Measurements from ENCODE around the gene SUSD6.
"Not testable (repeated sequence)": the region's sequence is repeated elsewhere in the genome, so short reads cannot be mapped to it uniquely, and the experiment has no call there.

The SUSD6 gene

DNA sequence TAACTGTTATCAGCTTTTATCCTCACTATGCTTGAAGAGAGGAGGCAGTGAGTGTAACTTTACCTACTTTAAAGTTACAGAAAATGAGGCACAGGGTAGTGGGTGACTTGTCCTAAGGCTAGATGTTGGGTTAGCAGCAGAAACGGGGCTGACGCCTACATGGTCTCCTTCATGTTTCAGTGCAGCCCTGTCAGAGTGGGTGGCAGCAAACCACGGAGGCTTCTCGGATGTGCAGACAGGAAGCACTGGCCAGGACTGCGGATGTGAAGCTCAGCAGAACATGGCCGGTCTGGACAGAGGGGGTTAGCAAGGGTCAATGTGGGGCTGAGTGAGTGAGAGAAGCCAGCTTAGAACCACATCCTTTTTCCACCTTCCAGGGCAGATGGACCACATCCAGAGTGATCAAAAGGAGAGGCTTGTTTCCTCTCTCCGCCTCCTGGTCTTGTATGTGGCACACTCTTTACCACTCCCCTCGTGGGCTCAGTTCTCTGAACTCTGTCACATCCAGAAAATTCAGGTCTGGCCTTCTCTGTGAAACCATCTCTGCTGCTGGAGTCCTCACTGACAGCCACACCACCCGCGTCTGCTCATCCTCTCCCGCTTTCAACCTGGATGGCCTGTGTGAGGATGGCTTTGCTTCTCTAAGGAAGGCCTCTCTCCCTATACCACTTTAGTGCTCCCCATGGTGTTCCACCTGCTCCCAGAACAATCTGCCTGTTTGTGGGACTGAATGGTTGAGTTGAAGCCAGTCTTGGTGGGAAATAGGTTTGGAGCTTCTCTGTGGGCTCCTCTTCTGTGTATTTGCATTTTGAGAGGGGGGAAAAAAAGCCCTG lies 14.1 kb downstream of the SUSD6 start:
- peak; percentile 93 for DNase-seq

DNA sequence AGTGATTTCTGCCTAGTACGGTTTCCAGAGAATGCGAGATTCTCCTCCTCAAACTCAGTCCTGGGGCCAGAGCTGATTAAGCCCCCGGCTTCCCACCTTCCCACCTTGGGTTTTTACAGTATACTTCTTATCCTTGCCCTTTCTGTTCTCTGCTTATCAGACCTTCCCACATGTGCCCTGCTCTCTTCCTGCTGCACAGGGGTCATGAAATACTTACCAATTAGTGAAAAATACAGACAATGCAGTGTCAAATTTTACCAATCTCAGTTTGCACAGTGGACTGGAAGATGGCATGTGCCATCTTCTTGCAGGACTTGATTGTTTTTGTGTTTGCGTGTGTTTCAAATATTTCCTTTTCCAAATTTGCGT lies 14.7 kb downstream of the SUSD6 start:
- no peak for DNase-seq

DNA sequence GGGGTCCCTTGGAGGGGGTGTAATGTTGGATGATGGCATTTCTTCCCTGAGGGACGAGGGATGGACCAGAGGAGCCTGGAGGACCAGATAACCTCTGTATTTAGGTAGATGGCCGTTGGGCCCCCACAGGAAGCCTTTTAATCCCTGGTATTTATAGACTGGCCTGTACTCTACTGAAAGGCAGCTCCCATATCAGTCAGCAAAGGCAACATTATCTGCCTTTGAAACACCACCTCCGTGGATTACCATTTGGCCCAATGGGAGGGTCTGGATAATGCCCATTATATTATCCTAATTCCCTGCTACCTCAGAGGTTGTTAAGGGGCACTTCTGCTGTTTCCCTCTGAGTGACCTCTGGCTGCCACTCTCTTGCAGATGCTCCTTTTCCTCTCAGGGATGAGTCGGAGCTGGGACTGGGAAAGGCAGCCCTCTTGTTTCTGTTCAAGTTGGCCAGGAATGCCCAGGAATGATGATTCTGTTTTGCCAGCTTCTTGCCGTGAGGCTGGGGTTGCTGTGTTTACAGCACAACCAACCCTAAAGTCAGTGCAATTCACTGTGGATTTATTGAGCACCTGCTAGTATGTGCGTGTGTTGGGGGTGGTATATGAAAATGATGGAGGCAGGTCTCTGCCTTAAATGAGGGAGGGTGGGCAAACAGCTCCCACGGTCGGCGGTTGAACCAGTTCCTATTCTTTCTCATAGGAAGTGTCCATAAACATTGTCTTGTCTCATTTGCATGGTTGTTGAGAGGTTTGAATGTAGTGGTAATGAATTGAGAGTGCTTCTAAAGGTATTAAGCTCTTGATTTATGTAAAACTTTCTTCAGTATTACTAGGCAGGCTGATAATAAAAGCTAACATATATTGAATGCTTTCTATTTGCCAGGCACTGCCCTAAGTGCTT lies 18.1 kb downstream of the SUSD6 start:
- DNase-seq: peak; percentile 7

DNA sequence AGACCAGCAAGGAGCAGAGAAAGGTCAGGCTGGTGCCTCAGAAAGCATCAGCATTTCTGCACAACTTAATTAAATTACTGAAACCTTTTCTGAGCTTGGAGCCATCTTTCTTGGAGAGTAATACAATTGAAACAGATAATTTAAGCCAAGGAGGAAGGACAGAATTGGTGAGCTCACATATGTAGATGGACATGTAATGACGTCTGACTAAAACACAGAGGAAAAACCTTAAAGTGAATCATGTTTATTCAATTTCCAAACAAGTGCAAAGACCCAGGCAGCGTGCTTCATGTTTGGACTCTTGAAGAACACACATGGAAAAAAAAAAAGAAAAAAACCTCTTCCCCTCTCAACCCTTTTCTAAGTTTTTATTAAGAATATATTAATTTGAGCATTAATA lies 19.0 kb downstream of the SUSD6 start:
- DNase-seq: no peak

DNA sequence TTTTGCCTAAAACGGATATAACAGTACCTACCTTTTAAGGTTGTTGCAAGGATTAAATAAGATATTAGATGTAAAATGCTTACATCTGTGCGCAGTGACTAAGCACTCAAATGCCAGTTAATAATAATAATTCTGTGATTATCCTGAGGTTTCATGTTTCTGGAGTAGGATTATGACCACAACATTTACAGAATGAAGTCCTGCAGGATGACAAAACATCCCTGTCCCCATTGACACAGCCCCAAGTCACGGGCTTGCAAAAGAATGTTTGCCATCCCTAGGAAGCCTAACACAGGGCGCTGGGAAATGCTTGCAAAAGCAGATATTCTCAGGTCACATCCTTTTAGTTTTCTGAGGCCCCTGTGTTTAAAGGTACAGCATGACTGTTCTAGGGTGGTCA lies 20.1 kb downstream of the SUSD6 start:
- no peak for DNase-seq

DNA sequence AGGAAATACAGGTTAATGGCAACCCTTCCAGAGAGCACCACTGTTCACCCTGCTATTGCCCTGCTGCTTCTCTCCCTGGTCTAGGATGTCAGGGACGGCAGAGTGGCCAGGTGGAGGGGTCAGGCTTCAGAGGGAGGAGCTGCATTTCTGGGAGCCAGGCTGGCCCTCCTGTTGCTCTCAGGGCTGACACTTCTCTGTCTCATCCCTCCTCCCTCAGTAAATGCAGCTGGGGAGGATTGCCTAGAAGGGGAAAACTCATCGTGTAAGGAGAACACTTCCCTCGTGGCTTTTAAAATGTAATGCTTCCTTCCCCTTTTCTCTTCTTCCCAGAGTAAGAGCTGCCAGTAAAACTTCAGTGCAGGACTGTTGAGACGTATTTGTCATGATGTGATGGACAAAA lies 20.8 kb downstream of the SUSD6 start:
- DNase-seq: peak; percentile 73

DNA sequence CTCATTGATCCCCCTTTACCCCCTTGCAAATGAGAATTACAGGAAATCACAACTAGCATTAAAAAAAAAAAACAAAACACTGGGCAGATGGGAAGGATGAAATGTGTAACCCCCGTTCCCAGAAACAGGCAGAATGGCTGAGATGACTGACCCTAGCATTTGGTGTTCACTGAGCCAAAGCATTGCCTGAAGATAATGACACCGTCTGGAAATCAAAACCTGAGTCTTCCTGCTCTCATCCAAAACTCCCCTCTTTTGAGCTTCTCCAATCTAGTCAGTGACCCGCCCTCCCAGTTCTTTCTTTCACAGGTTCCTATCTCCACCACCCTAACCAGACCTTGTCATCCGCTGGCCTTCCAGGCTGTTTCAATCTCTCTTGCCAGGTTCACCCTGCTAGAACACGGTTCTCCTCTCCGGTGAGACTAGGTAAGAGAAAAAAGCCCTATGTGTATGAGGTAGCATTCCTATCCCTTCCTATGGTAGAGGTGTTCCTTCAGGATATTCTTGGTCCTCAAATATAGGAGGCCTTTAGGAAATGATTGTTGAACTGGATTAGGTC lies 21.3 kb downstream of the SUSD6 start:
- no peak for DNase-seq

DNA sequence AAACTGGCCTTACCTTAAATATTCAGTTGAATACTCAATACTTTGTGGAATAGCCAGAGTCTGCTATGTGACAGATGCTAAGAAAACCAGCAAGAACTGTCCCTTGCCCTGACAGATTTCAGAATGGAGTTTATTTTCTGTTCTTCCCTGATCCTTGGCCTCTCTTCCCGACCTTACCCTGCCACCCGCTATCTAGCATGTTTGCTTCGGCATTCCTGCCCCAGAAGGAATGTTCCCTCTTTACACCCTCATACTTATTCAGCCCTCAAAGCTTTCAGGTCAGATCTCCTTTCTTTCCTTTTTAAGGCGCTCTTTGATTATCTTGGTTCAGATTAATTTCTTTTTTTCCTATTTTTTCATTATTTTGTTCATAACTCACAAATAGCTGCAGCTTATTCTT lies 21.8 kb downstream of the SUSD6 start:
- DNase-seq: no peak

DNA sequence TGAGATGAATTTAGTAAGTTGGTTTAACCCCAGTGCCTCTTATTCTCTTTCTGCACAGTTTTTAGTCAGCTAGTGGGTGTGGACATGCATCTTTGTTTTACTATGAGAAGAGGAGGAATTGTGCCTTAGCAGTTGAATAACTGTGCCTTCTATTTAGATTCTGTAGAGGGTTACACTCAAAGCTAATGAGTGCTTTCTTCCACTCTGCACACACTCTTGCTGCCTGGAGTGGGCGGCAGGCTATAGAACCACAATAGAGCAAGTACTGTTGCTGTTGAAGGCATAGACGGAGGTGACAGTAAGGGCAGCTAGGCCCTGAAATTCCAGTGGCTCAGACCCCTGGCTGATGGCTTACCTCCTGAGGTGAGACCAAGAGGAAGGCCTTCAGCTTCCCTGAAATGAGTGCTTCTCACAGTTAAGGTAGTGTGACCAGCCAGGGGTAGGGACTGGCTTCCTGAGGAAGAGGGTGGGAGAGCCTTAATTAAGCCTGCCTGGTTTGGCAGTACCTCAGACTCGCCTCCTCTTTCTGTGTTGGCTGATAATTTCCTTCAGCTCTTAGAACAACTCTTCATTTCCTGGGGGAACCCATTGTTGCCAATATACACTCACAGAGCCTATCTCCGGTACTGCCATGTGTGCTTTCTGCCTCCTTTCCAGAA lies 24.7 kb downstream of the SUSD6 start:
- DNase-seq: no peak

DNA sequence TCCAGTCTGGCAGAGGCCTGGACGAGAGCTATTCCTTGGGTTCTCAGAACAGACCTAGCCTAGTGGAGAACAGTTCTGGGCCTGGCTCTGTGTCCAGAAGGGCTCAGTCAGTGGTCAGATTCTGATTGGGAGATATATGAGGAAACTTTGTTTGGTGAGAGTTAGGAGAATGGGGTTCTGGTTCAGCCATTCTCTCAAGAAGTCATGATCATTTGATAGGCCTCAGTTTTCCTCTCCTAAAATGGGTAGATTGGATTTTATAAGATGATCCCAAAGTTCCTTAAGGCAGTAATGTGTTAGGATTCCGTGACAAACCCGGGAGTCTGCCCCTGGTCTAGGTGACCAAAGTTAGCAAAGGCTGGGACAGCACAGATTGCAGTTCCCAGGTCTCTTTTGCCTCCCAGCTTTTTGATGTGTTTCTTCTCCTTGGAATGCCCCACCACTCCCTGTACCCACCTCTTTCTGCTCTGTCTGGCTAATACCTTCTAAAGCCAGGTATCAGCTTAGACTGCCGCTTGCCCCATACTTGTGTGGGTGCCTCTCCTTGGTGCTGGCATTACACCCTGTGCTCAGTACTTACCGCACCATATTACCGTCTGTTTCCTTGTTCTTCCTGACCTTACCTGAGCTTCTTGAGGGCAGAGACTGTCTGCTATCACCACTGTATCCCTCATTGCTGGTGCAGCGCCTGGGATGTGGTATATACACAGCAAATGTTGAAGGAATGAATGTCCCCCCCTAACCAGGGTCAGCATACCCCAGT lies 25.5 kb downstream of the SUSD6 start:
- no peak for DNase-seq

DNA sequence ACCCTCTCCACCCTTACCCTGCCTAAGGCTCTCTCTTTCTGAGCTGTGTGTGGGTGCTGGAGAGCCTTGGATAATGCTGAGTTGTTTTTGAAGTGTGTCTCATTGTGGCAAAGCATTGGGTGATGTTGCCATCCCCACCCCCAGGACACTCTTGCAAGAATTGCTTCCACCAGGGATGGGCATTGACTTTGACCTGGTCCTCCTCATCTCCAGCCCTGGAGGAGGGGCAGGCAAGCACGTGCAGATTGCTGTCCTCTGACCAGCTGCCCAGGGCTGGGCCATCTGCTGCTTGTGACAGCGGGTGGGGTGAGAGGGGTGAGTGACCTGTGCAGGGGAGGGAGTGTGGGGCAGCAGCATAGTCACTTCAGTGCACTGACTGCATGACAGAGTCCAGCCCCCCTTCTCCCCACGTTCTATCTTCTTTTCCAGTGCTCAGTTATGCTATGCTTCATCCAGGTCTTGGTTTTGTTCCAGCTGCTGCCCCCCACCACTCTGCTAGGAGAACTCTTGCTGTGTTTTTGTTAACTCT lies 26.2 kb downstream of the SUSD6 start:
- DNase-seq: no peak

DNA sequence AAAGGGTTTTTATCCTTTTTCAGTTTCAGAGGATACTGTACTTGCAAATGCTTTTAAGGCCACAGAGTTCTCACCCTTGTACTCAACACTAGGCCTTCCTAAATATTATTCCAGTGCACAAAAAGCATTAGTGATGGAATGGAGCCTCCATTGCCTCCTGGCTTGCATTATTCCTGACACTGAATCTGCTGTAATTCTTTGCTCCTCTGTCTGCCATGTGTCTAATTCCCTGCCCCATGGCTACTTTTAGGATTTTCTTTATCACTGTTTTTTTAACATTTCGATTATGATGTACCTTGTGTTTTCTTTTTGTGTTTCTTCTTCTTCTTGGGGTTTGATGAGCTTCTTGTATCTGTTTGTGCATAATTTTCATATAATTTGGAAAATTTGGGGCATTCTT lies 29.5 kb downstream of the SUSD6 start:
- DNase-seq: no peak

DNA sequence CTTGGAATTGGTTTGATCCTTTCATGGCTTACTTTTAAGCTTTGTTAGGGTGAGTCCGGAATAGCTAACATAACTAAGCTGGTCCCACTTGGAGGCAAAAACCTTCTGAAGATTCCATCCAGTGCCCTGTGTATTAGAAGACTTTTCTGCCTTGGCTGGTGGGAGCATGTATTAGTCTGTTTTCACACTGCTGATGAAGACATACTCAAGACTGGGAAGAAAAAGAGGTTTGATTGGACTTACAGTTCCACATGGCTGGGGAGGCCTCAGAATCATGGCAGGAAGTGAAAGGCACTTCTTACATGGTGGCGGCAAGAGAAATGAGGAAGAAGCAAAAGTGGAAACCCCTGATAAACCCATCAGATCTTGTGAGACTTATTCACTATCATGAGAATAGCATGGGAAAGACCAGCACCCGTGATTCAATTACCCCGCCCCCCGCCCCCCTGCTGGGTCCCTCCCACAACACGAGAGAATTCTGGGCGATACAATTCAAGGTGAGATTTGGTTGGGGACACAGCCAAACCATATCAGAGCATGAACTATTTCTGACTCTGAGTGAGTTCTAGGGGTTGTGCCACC lies 30.9 kb downstream of the SUSD6 start:
- peak; percentile 17 for DNase-seq

DNA sequence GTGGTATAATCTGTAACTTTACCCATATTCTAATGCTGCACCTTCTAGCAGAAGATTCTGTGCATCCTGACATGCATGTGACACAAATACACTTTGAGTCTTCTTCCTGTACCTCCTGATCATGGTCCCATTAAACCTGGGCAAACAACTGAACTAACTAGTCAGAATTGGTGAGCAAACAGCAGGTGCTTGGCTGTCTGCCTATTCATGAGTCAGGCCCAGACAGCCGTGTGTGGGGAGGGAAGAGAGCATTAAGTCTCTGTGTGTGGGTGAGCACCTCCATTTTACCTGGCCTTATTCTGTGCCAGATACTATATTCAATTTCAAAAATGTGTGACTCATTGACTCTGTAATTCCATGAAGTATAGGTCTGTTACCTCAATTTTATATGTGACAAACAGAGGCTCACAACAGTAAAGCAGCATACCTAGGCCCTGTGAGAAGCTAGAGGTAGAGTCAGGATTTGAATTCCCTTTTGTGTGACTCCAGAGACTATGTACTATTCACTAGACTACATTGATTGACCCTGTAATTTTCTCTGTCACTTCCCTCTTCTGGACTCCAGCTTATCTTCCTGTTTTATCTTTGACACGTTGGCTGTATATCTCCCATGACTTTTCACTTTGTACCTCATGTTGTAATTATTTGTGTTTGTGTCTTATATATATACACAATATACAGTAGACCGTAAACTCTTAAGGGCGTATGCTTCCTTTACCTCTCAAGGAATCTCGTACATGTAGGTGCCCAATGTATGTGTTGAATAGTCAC lies 32.2 kb downstream of the SUSD6 start:
- DNase-seq: peak; percentile 55

DNA sequence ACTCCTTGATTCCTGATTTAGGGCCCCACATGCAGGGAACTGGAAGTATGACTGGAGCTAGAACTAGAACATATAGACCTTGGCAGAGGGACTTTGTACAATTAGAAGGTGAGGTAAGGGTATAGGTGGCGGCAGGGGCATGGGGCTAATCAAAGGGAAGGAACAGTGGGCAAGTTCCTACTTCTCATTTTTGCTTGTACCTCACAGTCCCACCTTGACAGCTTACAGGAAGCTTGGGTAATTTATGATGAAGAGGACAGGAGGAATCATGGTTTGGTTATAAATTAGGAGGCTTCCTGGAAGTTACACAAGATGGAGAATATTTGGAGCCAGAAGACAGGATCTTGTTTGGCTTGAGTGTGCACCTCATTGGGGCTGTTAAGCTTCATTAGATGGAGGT lies 33.4 kb downstream of the SUSD6 start:
- no peak for DNase-seq

DNA sequence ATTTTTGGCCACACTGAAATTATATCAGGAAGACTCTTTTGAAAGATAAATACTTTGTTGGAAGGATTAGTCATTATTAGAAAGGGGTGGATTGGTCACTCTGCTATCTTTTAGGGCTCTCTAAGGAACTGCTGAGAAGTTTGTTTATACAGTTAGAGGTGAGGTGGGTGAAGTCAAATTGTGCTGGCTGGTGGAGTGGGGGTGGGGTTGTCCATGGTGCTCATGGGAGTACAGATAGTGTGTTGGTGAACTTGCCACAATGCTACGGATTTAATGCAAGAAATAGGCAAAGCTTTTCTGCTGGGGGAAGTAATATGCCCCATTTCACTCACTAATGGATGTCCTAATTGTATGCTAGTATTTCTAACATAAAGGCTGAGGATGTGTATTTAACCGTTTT lies 35.8 kb downstream of the SUSD6 start:
- no peak for DNase-seq

DNA sequence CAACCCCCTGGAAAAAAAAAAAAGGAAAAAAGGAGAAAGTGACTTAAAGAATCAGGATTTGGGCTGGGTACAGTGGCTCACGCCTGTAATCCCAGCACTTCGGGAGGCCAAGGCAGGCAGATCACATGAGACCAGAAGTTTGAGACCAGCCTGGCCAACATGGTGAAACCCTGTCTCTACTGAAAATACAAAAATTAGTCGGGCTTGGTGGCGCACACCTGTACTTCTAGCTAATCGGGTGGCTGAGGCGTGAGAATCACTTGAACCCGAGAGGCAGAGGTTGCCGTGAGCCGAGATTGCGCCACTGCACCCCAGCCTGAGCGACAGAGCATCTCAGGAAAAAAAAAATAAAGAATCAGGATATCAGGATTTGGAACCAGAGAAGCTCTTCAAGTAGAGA lies 36.2 kb downstream of the SUSD6 start:
- DNase-seq: not testable (repeated sequence)

DNA sequence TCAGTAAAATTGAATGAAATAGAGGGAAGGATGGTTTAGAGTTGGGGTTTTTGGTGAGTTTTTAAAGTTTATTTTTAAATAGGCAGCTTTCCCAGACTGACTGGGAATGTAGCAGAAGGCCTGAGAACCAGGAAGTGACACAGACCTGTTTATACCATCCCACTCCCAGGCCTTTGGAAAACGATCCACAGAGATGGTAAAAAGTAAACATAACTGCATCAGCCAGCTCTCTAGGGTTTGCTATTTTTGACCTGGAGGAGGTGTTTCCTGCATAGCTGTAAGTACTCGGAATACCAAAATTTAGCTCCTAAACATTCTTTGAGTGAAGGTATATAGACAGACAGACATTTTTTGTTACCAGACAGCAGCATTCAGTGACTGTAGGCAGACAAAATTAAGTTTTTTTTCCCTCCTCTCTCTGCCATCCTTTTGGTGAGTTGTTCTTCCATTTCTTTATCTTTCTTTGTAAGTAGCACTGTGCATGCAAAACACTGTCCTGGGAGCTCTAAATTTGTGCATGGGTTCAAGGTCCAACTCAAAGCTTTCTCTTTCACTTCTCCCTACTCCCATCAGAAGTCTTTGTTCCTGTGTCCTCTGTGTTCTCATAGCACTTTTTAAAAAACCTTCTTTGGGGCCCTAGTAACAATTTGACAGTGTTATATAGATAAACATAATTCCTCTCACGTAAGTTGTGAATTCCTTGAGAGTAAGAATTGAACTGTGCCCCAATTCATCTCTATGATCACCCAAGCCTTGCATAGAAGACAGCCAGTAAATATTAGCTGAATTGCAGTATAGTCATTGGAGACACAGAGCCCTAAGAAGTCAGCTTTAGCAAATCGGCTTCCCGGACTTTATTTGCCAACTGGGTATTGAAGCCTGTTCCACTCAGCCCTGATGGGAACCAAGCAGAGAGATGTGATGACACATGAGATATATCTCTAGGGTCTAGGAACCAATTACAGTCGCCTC lies 37.4 kb downstream of the SUSD6 start:
- peak; percentile 52 for DNase-seq

DNA sequence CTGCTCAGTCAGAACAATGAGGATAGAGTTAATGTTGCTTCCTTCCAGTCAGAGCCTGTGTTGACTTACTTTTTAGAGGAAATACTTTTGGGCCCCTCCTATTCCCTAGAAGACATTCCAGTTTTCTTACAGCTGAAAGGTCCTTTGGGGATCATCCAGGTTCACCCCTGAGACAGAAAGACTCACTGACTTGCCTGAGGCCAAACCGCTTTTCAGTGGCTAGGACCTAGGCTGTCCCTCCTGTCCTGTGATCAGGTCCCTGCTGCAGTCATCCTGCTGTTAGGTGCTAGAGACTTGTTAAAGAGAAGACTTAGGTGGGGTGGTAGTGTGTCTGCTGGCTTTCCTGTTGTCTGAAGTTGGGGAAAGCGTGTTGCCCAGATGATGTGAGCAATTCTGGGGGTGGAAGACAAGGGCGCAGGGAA lies 39.6 kb downstream of the SUSD6 start:
- DNase-seq: no peak

DNA sequence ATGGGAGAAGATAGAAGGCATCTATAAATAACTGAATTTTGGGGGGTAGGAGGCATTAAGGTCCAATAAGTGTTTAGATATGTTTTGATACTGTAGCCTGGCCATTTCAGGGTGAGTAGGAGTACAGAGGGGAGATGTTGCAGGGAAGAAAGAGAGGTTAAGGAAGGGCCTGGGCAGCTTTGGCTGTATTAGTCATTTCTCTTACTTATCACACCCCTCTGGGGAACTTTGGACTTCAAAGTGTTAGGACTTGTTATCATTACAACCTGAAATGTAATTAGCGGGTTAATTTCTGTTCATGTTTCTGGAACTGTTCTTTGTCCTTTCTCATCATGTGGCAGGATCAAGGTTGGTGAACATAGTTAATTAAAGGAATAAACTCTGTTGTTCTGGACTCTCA lies 40.3 kb downstream of the SUSD6 start:
- DNase-seq: no peak
